ENCODE measurements around the gene THEM4. TPM values are rescaled to one million over a fixed set of nuclear protein-coding genes. Genes with fewer than 3 reads are reported as not detected.

Gene THEM4
- total RNA-seq, 4 donors from 2014 or later: 13.2 to 15.7 (median 14.3) TPM

- TF ChIP-seq POLR2A (IDR thresholded peaks at IDR 0.05; ENCODE audit: low read depth) (no peak), POLR2AphosphoS5 (IDR thresholded peaks at IDR 0.05) (no peak), EP300 (IDR thresholded peaks at IDR 0.05) (no peak), CTCF (IDR thresholded peaks at IDR 0.05) (no peak)
- H3K27me3 ChIP-seq: no peaks in the 10 kb centered on the region
- peaks cover 7 to 12% (median 8%) of the 10 kb centered on the region in 4 donors for H3K4me1 ChIP-seq
- WGBS: 59% methylated on average over 2 of the region's 2 CpGs
- intact Hi-C loops (cut with DNase I): loop anchor here (2.0 kb wide), 1 partner anchor 61 kb away; no protein-coding TSS in a partner anchor
- DNase-seq (ENCODE audit: extremely low spot score): no peak
- no peaks in the 10 kb centered on the region for H3K36me3 ChIP-seq
- H3K9me3 ChIP-seq: no peaks in the 10 kb centered on the region
- H3K4me3 ChIP-seq: no peak overlapping the region
- H3K27ac ChIP-seq (replicated peaks in 1 of 4): no peak overlapping the region
Measured at GRCh38 chr1:151935894-151936602, 26.7 kb upstream of the THEM4 start.

DNA sequence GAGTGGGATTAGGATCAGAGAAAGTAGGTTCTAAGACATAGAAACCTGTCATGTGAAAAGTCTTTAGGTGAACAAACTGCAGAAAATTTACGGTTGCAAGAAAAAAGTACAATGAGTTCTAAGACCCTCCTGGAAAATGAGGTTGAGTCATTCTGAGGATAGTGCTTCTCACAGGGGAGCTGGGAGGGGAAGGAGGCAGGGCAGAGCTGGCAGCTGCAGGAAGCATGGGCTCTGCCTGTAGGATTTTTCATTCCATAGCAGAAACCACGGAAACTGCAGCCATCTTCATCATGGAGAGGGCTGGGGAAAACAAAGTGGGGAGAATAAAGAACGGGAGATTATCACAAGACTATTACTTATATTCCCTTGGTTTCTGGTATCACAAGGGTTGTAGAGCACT, 25.8 kb upstream of the THEM4 start:
- H3K9me3 ChIP-seq: no peaks in the 10 kb centered on the region
- WGBS: 63% methylated on average over 3 of the region's 3 CpGs
- intact Hi-C loops (cut with DNase I): loop anchor here (2.0 kb wide), 1 partner anchor 62 kb away; no protein-coding TSS in a partner anchor
- no peak overlapping the region for H3K4me3 ChIP-seq
- no peak for TF ChIP-seq EP300 (IDR thresholded peaks at IDR 0.05)
- TF ChIP-seq CTCF (IDR thresholded peaks at IDR 0.05): no peak
- no peak for TF ChIP-seq POLR2AphosphoS5 (IDR thresholded peaks at IDR 0.05)
- TF ChIP-seq POLR2A (IDR thresholded peaks at IDR 0.05; ENCODE audit: low read depth): no peak
- H3K27me3 ChIP-seq: no peaks in the 10 kb centered on the region
- H3K36me3 ChIP-seq: no peaks in the 10 kb centered on the region
- H3K27ac ChIP-seq (replicated peaks in 1 of 4): no peak overlapping the region
- H3K4me1 ChIP-seq: peaks cover 0 to 3% (median 0%) of the 10 kb centered on the region in 4 donors
- DNase-seq (ENCODE audit: extremely low spot score): peak; percentile 24

GRCh38 chr1:151934048-151934493, 24.8 kb upstream of the THEM4 start:
- Histone ChIP-seq H3K4me3 (no peak overlapping the region), H3K27me3 (no peaks in the 10 kb centered on the region), H3K4me1 (peaks cover 0 to 3% (median 0%) of the 10 kb centered on the region in 4 donors), H3K9me3 (no peaks in the 10 kb centered on the region), H3K27ac (replicated peaks in 1 of 4) (no peak overlapping the region), H3K36me3 (no peaks in the 10 kb centered on the region)
- intact Hi-C loops (cut with DNase I): loop anchor here (2.0 to 5.0 kb wide), 2 partner anchors 33 to 63 kb away; no protein-coding TSS in a partner anchor
- TF ChIP-seq CTCF (IDR thresholded peaks at IDR 0.05): peak; percentile 74 to 84 (median 78)
- TF ChIP-seq EP300 (IDR thresholded peaks at IDR 0.05): no peak
- no peak for TF ChIP-seq POLR2A (IDR thresholded peaks at IDR 0.05; ENCODE audit: low read depth)
- TF ChIP-seq POLR2AphosphoS5 (IDR thresholded peaks at IDR 0.05): no peak
- peak; percentile 72 for DNase-seq (ENCODE audit: extremely low spot score)
- WGBS: 32% methylated on average over 3 of the region's 3 CpGs

- H3K27ac ChIP-seq (replicated peaks in 1 of 4): no peak overlapping the region
- DNase-seq (ENCODE audit: extremely low spot score): no peak
- no peak for TF ChIP-seq CTCF (IDR thresholded peaks at IDR 0.05)
- no peaks in the 10 kb centered on the region for H3K9me3 ChIP-seq
- H3K27me3 ChIP-seq: no peaks in the 10 kb centered on the region
- intact Hi-C loops (cut with DNase I): no loop called here
- WGBS: 88% methylated on average over 1 of the region's 1 CpG
- no peaks in the 10 kb centered on the region for H3K36me3 ChIP-seq
- no peaks in the 10 kb centered on the region for H3K4me1 ChIP-seq
- H3K4me3 ChIP-seq: no peak overlapping the region
Measured at GRCh38 chr1:151924691-151925587, 15.6 kb upstream of the THEM4 start.
